SU-DHL-6 (cell line): Measurements from ENCODE around the gene CREB5.
"Not testable (repeated sequence)": the region's sequence is repeated elsewhere in the genome, so short reads cannot be mapped to it uniquely, and the experiment has no call there.

Source experiments
- H2AFZ ChIP-seq: fragments of 200-600 bp; sonication (generic); 2 replicates; pipeline ENCODE4 v1.6.1; 2014; ENCODE audit warnings: low read depth, mild to moderate bottlenecking, moderate library complexity, mixed read lengths, antibody characterized with exemption, low read length; ENCODE audit not compliant: severe bottlenecking
- H3F3A ChIP-seq: fragments of 200-600 bp; shearing (Covaris generic); 2 replicates; pipeline ENCODE4 v1.6.0; 2016; ENCODE audit warnings: antibody characterized with exemption, mild to moderate bottlenecking; ENCODE audit not compliant: insufficient read depth
- H3K27ac ChIP-seq: fragments of 200-600 bp; sonication (generic); 2 replicates; pipeline ENCODE4 v1.5.1; 2016; ENCODE audit warnings: low read depth, mild to moderate bottlenecking, low read length, moderate library complexity, mixed read lengths
- H3K27me3 ChIP-seq: fragments of 200-600 bp; sonication (generic), shearing (Covaris generic); 2 replicates; pipeline ENCODE4 v1.6.0; 2014; ENCODE audit warnings: mild to moderate bottlenecking, low read length
- H3K36me3 ChIP-seq: fragments of 200-600 bp; sonication (generic); 2 replicates; pipeline ENCODE4 v1.6.1; 2014; ENCODE audit warnings: mild to moderate bottlenecking, low read length, mixed read lengths
- H3K4me2 ChIP-seq: fragments of 300-600, 200-600 bp; shearing (Covaris generic), sonication (generic); 2 replicates; pipeline ENCODE4 v1.6.0; 2014; ENCODE audit warnings: low read length, low read depth, mild to moderate bottlenecking; ENCODE audit not compliant: poor library complexity, severe bottlenecking
- H3K4me3 ChIP-seq: fragments of 200-600 bp; sonication (generic); 2 replicates; pipeline ENCODE4 v1.5.1; 2014; ENCODE audit warnings: antibody characterized with exemption, low read length, mild to moderate bottlenecking, mixed read lengths; ENCODE audit not compliant: insufficient read depth, poor library complexity, severe bottlenecking
- H3K79me2 ChIP-seq: fragments of 200-600 bp; sonication (generic); 2 replicates; pipeline ENCODE4 v1.6.1; 2014; ENCODE audit warnings: mild to moderate bottlenecking, low read length, moderate library complexity; ENCODE audit not compliant: insufficient read depth
- H3K9ac ChIP-seq: fragments of 200-600 bp; sonication (generic); 2 replicates; pipeline ENCODE4 v1.7.0; 2014; ENCODE audit warnings: mild to moderate bottlenecking, low read length
- H3K9me2 ChIP-seq: fragments of 200-600 bp; sonication (generic); replicated peaks from 2 replicates; pipeline ENCODE4 v1.6.1; 2014; ENCODE audit warnings: low read length; ENCODE audit not compliant: insufficient read depth
- H3K9me3 ChIP-seq: fragments of 200-600 bp; sonication (generic); 2 replicates; pipeline ENCODE4 v1.6.1; 2014; ENCODE audit warnings: low read length, mixed read lengths; ENCODE audit not compliant: insufficient read depth
- H4K20me1 ChIP-seq: fragments of 200-600 bp; sonication (generic); 2 replicates; pipeline ENCODE4 v1.6.1; 2014; ENCODE audit warnings: low read depth, mild to moderate bottlenecking, antibody characterized with exemption, low read length, moderate library complexity, mixed read lengths
- CTCF ChIP-seq: fragments of 200-600 bp; sonication (generic); IDR thresholded peaks from one replicate; pipeline ENCODE4 v1.5.1; 2017; ENCODE audit warnings: antibody characterized with exemption, mild to moderate bottlenecking, low read length, moderate library complexity; ENCODE audit not compliant: insufficient read depth, poor library complexity, severe bottlenecking
- EZH2phosphoT487 ChIP-seq: fragments of 200-600 bp; sonication (generic), shearing (Covaris generic); conservative IDR thresholded peaks from 2 replicates; pipeline ENCODE4 v1.6.1; 2018; ENCODE audit warnings: mild to moderate bottlenecking, antibody characterized with exemption, low read length, moderate library complexity, mixed read lengths

CREB5 gene

GRCh38 chr7:28551331-28551730 is 139.0 kb downstream of the CREB5 start:
- H3K9me2 ChIP-seq, result no peaks in the 10 kb centered on the region
- no peak overlapping the region for H2AFZ ChIP-seq
- H3K4me3 ChIP-seq, result no peak overlapping the region
- no peaks in the 10 kb centered on the region for H3K79me2 ChIP-seq
- no peaks in the 10 kb centered on the region for H4K20me1 ChIP-seq
- H3K36me3 ChIP-seq, result no peaks in the 10 kb centered on the region
- no peak overlapping the region for H3K4me2 ChIP-seq
- H3K27me3 ChIP-seq, result no peaks in the 10 kb centered on the region
- no peak for TF ChIP-seq EZH2phosphoT487
- H3K9ac ChIP-seq, result no peak overlapping the region
- no peak overlapping the region for H3K27ac ChIP-seq
- H3K9me3 ChIP-seq, result peaks cover 15% of the 10 kb centered on the region; the same call in 1 of the 2 replicates
- H3F3A ChIP-seq, result no peaks in the 10 kb centered on the region

- not testable (repeated sequence) for H2AFZ ChIP-seq, H3K4me3 ChIP-seq, H3K27me3 ChIP-seq, H3K9me2 ChIP-seq, H3K9ac ChIP-seq, H3K79me2 ChIP-seq, H3F3A ChIP-seq, H3K27ac ChIP-seq, H3K4me2 ChIP-seq, H4K20me1 ChIP-seq, H3K36me3 ChIP-seq
- peaks cover 11% of the 10 kb centered on the region; the same call in 1 of the 2 replicates for H3K9me3 ChIP-seq
Measured at GRCh38 chr7:28551766-28552165, 139.4 kb downstream of the CREB5 start.

GRCh38 chr7:28554802-28555471 is 142.6 kb downstream of the CREB5 start:
- H3K79me2 ChIP-seq, result no peaks in the 10 kb centered on the region
- no peak overlapping the region for H2AFZ ChIP-seq
- no peaks in the 10 kb centered on the region for H3K9me2 ChIP-seq
- H3K9me3 ChIP-seq, result no peaks in the 10 kb centered on the region
- H3K27ac ChIP-seq, result no peak overlapping the region
- H3K4me2 ChIP-seq, result no peak overlapping the region
- no peak overlapping the region for H3K4me3 ChIP-seq
- TF ChIP-seq CTCF (no peak), EZH2phosphoT487 (no peak)
- H3K27me3 ChIP-seq, result no peaks in the 10 kb centered on the region
- H3K36me3 ChIP-seq, result no peaks in the 10 kb centered on the region
- no peaks in the 10 kb centered on the region for H4K20me1 ChIP-seq
- no peaks in the 10 kb centered on the region for H3F3A ChIP-seq
- H3K9ac ChIP-seq, result no peak overlapping the region

GRCh38 chr7:28556025-28556424 is 143.7 kb downstream of the CREB5 start:
- Histone ChIP-seq H3K9ac (no peak overlapping the region), H3F3A (no peaks in the 10 kb centered on the region), H3K36me3 (no peaks in the 10 kb centered on the region), H3K27ac (no peak overlapping the region), H3K4me3 (no peak overlapping the region), H3K9me2 (no peaks in the 10 kb centered on the region), H4K20me1 (no peaks in the 10 kb centered on the region), H3K79me2 (no peaks in the 10 kb centered on the region), H3K9me3 (no peaks in the 10 kb centered on the region), H3K4me2 (no peak overlapping the region), H3K27me3 (no peaks in the 10 kb centered on the region), H2AFZ (no peak overlapping the region)
- no peak for TF ChIP-seq EZH2phosphoT487
- no peak for TF ChIP-seq CTCF
